HepG2 (cell line): Measurements from ENCODE around the gene PRKG1. TPM values are rescaled to one million over a fixed set of nuclear protein-coding genes. Genes with fewer than 3 reads are reported as not detected.

ENCODE experiments used
- ATAC-seq: fragments of 200-7000 bp; cut with Tn5 transposase; 3 replicates; pipeline ENCODE4 v1.9.1; 2020; ENCODE audit warnings: mild to moderate bottlenecking, moderate library complexity
- BruUV-seq: library from RNA; stranded (reverse); fragments of 400-500 nt; replicated peaks from 2 replicates; lab custom pipeline; 2021; lab: Mats Ljungman, UMichigan
- CTCF ChIA-PET: fragments of 300-600 bp; formaldehyde crosslinking; extraction: SDS; loops from one replicate; lab custom pipeline; 2021; ENCODE audit warnings: low total read pairs, inconsistent platforms, low intra/inter-chr PET ratio; lab: Yijun Ruan, JAX
- POLR2A ChIA-PET: fragments of 350-600 bp; sonication (Branson Sonifier 250); formaldehyde crosslinking; loops from one replicate; lab custom pipeline; 2020; ENCODE audit warnings: antibody characterized with exemption, inconsistent platforms; lab: Yijun Ruan, JAX
- DNase-seq: peaks from one replicate; pipeline ENCODE4 v3.0.0-alpha.2; 2015; ENCODE audit warnings: low spot score
- FAIRE-seq: peaks from 3 replicates; lab custom pipeline; 2011; peaks lifted over from hg19 to GRCh38; lab: Jason Lieb, UNC
- H2AFZ ChIP-seq: one replicate; pipeline ENCODE4 v1.6.1; 2011; ENCODE audit warnings: low read length, inconsistent platforms
- H3K27ac ChIP-seq: fragments of 300-600 bp; 3 replicates; pipeline ENCODE4 v1.8.0; 2011; ENCODE audit warnings: mixed run types, mild to moderate bottlenecking, mixed read lengths, low read length, inconsistent platforms; ENCODE audit not compliant: insufficient read depth; ENCODE audit errors: extremely low read length
- H3K27me3 ChIP-seq, 2 experiments: fragments of 200-600 bp in 1 of 2; 2 replicates in 1 of 2; 3 replicates in 1 of 2; pipeline versions ENCODE4 v1.6.0 to v1.8.0; 2011; ENCODE audit warnings: low read length in 2 of 2, mild to moderate bottlenecking in 2 of 2, moderate library complexity in 2 of 2, inconsistent platforms in 1 of 2; ENCODE audit not compliant: insufficient read depth in 2 of 2, control insufficient read depth in 1 of 2
- H3K36me3 ChIP-seq, 2 experiments: fragments of 200-600 bp in 1 of 2; replicated peaks in 1 of 2; 2 replicates in 1 of 2; 3 replicates in 1 of 2; pipeline versions ENCODE4 v1.5.1 to v1.8.0; 2011; ENCODE audit warnings: low read length in 2 of 2, inconsistent platforms in 1 of 2; ENCODE audit not compliant: insufficient read depth in 2 of 2, control insufficient read depth in 1 of 2
- H3K4me1 ChIP-seq: 2 replicates; pipeline ENCODE4 v1.5.1; 2012; ENCODE audit warnings: low read length, inconsistent platforms; ENCODE audit not compliant: insufficient read depth
- H3K4me2 ChIP-seq: 2 replicates; pipeline ENCODE4 v1.6.0; 2011; ENCODE audit warnings: low read depth, low read length, inconsistent platforms
- H3K4me3 ChIP-seq, 3 experiments: fragments of 200-600 bp in 1 of 3; sonication (generic), shearing (Covaris generic) in 1 of 3; replicated peaks in 1 of 3; 2 replicates each; pipeline ENCODE4 v1.5.1; 2011 to 2016; ENCODE audit warnings: low read length in 3 of 3, inconsistent platforms in 2 of 3, low read depth in 2 of 3, mild to moderate bottlenecking in 2 of 3, control low read depth in 1 of 3, mixed read lengths in 1 of 3; ENCODE audit not compliant: insufficient read depth in 1 of 3
- H3K79me2 ChIP-seq: one replicate; pipeline ENCODE4 v1.6.1; 2011; ENCODE audit warnings: low read length, inconsistent platforms; ENCODE audit not compliant: insufficient read depth
- H3K9ac ChIP-seq: 2 replicates; pipeline ENCODE4 v1.6.0; 2011; ENCODE audit warnings: mild to moderate bottlenecking, low read depth, low read length, inconsistent platforms; ENCODE audit not compliant: insufficient read depth
- H3K9me3 ChIP-seq: 2 replicates; pipeline ENCODE4 v1.5.1; 2012; ENCODE audit warnings: mild to moderate bottlenecking, low read length
- H4K20me1 ChIP-seq: 2 replicates; pipeline ENCODE4 v1.6.0; 2011; ENCODE audit warnings: inconsistent platforms, mild to moderate bottlenecking, low read length, moderate library complexity; ENCODE audit not compliant: insufficient read depth
- ATF7 ChIP-seq, 2 experiments: fragments of 450-650 bp in 1 of 2; sonication (generic) in 1 of 2; formaldehyde crosslinking in 1 of 2; IDR thresholded peaks; 2 replicates each; pipeline versions ENCODE4 v1.4.0 to v1.6.1; 2016 to 2020; ENCODE audit warnings: antibody characterized with exemption in 1 of 2, mild to moderate bottlenecking in 1 of 2, missing genetic modification reagents in 1 of 2
- GPN1 ChIP-seq: sonication (generic); formaldehyde crosslinking; IDR thresholded peaks from 2 replicates; pipeline ENCODE4 v1.5.1; 2020; ENCODE audit warnings: missing genetic modification reagents, borderline replicate concordance
- HNF4G ChIP-seq, 2 experiments: sonication (generic) in 1 of 2; formaldehyde crosslinking in 1 of 2; IDR thresholded peaks; 2 replicates each; pipeline versions ENCODE4 v1.4.0 to v1.6.1; 2011 to 2020; ENCODE audit warnings: borderline replicate concordance in 2 of 2, low read depth in 2 of 2, mild to moderate bottlenecking in 2 of 2, low read length in 1 of 2, missing genetic modification reagents in 1 of 2, moderate library complexity in 1 of 2
- NR3C1 ChIP-seq: sonication (generic); formaldehyde crosslinking; IDR thresholded peaks from 2 replicates; pipeline ENCODE4 v1.4.0; 2020; ENCODE audit warnings: missing genetic modification reagents
- RARA ChIP-seq: IDR thresholded peaks from 2 replicates; pipeline ENCODE4 v1.6.1; 2016; ENCODE audit warnings: missing genetic modification reagents, missing compliant biosample characterization
- SAP130 ChIP-seq: IDR thresholded peaks from 2 replicates; pipeline ENCODE4 v1.6.1; 2016; ENCODE audit warnings: low read depth
- ZNF326 ChIP-seq: sonication (generic); formaldehyde crosslinking; IDR thresholded peaks from 2 replicates; pipeline ENCODE4 v1.4.0; 2020; ENCODE audit warnings: missing genetic modification reagents, borderline replicate concordance
- ZNF33A ChIP-seq: sonication (generic); formaldehyde crosslinking; IDR thresholded peaks from 2 replicates; pipeline ENCODE4 v1.5.1; 2020; ENCODE audit warnings: missing genetic modification reagents, mild to moderate bottlenecking, moderate library complexity, borderline replicate concordance
- WGBS: methylation state at CpG from one replicate; pipeline ENCODE4 v1.1.6; 2017; ENCODE audit warnings: low lambda C conversion rate; 5-methylcytosine and 5-hydroxymethylcytosine counted together
- in situ Hi-C: cut with HindIII; loops from 2 replicates; pipeline ENCODE4 v1.10.0; 2017; ENCODE audit warnings: low pct_unique_long_range_greater_than_20kb; ENCODE audit not compliant: extremely low pct_ligation_motif_present
- intact Hi-C: fragments of 100-400 bp; cut with micrococcal nuclease; formaldehyde crosslinking; loops from one replicate; pipeline ENCODE4 v1.10.0; 2022; ENCODE audit not compliant: unreplicated experiment
- polyA plus RNA-seq, 8 experiments: library from polyadenylated mRNA; depleted of rRNA in 3 of 8; stranded (reverse) in 7 of 8; unstranded in 1 of 8; fragments of >200 nt; fragmentation: Illumina TruSeq in 4 of 8; extraction: Trizol in 4 of 8; gene quantifications; 2 replicates each; pipeline versions ENCODE4 v1.2.1 to v1.2.3, GENCODE V29; 2011 to 2016; ENCODE audit warnings: low read depth in 4 of 8, missing spikeins in 1 of 8, mixed read lengths in 1 of 8; ENCODE audit not compliant: insufficient read depth in 1 of 8
- total RNA-seq, 5 experiments: library from RNA; depleted of rRNA; stranded (reverse); fragments of >200 nt; fragmentation: Illumina TruSeq; extraction: Trizol; gene quantifications; 2 replicates each; pipeline ENCODE4 v1.2.3, GENCODE V29; 2016; ENCODE audit warnings: low read depth in 1 of 5
- TF ChIP-seq, protein P1 (sequence below): fragments of 450-650 bp; IDR thresholded peaks from 2 replicates; pipeline ENCODE4 v1.6.1; 2017; ENCODE audit warnings: mild to moderate bottlenecking
- TF ChIP-seq, protein P2 (sequence below): IDR thresholded peaks from 2 replicates; pipeline ENCODE4 v1.6.1; 2016; ENCODE audit warnings: missing biosample characterization, missing genetic modification reagents, low read depth
- TF ChIP-seq, protein P3 (sequence below): IDR thresholded peaks from 2 replicates; pipeline ENCODE4 v1.6.1; 2016; ENCODE audit warnings: missing genetic modification reagents, missing compliant biosample characterization
- TF ChIP-seq, protein P4 (sequence below): sonication (generic); formaldehyde crosslinking; IDR thresholded peaks from 2 replicates; pipeline ENCODE4 v1.4.0; 2020; ENCODE audit warnings: mild to moderate bottlenecking, missing genetic modification reagents

The PRKG1 gene
- total and polyA plus RNA-seq, 2 of the 13 experiments (the other 11 are each of a cell fraction or from before 2014, with no cell fraction given): 0.01 TPM; not detected in 1

DNA sequence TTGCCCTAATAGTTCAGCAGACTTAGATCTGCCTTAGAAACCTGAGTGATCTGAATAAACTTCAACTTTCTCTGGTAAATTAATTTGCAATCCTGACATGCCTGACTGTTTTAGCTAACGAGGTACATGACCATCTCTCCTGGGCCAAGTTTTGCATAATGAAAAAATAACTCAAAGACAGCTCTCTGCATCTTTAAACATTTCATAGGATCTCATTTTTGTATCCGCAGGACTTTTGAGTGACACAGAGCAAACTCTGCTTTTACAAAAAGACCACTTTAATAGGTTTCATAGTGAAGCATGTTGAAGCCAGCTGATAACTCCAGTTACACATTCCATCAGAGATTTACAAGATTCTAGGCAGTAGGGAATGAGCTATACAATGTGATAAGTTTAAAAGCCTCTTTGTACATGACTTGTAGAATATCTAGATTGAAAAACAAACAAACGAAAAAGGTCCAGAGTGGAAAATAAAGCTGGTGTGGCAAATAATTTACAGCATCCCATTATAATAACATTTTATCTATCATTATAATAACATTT lies 2.1 kb downstream of the PRKG1 start:
- 32% methylated on average over 3 of the region's 3 CpGs for WGBS
- ChIA-PET POLR2A (no interaction called here), CTCF (no interaction called here)
- H2AFZ ChIP-seq: no peak overlapping the region
- no peak for DNase-seq
- no peak overlapping the region for H3K4me2 ChIP-seq
- H3K27me3 ChIP-seq: peaks cover 3 to 30% of the 10 kb centered on the region in 2 experiments; a peak in 3 of 5 replicates
- intact Hi-C loops: loop anchor here (5.0 kb wide), 1 partner anchor 64 kb away; no protein-coding TSS in a partner anchor
- no peaks in the 10 kb centered on the region for H3K36me3 ChIP-seq
- no peaks in the 10 kb centered on the region for H3K79me2 ChIP-seq
- no peaks in the 10 kb centered on the region for H4K20me1 ChIP-seq
- H3K27ac ChIP-seq: no peak overlapping the region
- no peaks in the 10 kb centered on the region for H3K9me3 ChIP-seq
- no peak overlapping the region for H3K4me3 ChIP-seq
- ATAC-seq: no peak
- no TSS peak for BruUV-seq
- no peak overlapping the region for H3K9ac ChIP-seq
- H3K4me1 ChIP-seq: peaks cover 9% of the 10 kb centered on the region; the same call in 1 of the 2 replicates
- TF ChIP-seq NR3C1 (CRISPR knock-in tag): no peak
- no peak for TF ChIP-seq RARA (CRISPR knock-in tag)
- TF ChIP-seq, protein P1, sequence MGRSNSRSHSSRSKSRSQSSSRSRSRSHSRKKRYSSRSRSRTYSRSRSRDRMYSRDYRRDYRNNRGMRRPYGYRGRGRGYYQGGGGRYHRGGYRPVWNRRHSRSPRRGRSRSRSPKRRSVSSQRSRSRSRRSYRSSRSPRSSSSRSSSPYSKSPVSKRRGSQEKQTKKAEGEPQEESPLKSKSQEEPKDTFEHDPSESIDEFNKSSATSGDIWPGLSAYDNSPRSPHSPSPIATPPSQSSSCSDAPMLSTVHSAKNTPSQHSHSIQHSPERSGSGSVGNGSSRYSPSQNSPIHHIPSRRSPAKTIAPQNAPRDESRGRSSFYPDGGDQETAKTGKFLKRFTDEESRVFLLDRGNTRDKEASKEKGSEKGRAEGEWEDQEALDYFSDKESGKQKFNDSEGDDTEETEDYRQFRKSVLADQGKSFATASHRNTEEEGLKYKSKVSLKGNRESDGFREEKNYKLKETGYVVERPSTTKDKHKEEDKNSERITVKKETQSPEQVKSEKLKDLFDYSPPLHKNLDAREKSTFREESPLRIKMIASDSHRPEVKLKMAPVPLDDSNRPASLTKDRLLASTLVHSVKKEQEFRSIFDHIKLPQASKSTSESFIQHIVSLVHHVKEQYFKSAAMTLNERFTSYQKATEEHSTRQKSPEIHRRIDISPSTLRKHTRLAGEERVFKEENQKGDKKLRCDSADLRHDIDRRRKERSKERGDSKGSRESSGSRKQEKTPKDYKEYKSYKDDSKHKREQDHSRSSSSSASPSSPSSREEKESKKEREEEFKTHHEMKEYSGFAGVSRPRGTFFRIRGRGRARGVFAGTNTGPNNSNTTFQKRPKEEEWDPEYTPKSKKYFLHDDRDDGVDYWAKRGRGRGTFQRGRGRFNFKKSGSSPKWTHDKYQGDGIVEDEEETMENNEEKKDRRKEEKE: no peak
- no peak for TF ChIP-seq HNF4G (IDR thresholded peaks at IDR 0.05; ENCODE audit: borderline replicate concordance, low read depth, low read length)
- TF ChIP-seq HNF4G (CRISPR knock-in tag; IDR thresholded peaks at IDR 0.05; ENCODE audit: borderline replicate concordance, low read depth): no peak
- TF ChIP-seq, protein P2, sequence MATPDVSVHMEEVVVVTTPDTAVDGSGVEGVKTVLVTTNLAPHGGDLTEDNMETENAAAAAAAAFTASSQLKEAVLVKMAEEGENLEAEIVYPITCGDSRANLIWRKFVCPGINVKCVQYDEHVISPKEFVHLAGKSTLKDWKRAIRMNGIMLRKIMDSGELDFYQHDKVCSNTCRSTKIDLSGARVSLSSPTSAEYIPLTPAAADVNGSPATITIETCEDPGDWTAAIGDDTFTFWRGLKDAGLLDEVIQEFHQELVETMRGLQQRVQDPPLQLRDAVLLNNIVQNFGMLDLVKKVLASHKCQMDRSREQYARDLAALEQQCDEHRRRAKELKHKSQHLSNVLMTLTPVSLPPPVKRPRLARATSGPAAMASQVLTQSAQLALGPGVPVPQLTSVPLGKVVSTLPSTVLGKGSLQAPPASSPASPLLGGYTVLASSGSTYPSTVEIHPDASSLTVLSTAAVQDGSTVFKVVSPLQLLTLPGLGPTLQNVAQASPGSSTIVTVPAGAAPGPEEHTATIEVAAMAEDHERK (CRISPR knock-in tag): no peak
- TF ChIP-seq, protein P3, sequence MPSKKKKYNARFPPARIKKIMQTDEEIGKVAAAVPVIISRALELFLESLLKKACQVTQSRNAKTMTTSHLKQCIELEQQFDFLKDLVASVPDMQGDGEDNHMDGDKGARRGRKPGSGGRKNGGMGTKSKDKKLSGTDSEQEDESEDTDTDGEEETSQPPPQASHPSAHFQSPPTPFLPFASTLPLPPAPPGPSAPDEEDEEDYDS (CRISPR knock-in tag): no peak
- no peak for TF ChIP-seq ZNF33A (CRISPR knock-in tag)
- TF ChIP-seq ZNF326: no peak
- TF ChIP-seq, protein P4, sequence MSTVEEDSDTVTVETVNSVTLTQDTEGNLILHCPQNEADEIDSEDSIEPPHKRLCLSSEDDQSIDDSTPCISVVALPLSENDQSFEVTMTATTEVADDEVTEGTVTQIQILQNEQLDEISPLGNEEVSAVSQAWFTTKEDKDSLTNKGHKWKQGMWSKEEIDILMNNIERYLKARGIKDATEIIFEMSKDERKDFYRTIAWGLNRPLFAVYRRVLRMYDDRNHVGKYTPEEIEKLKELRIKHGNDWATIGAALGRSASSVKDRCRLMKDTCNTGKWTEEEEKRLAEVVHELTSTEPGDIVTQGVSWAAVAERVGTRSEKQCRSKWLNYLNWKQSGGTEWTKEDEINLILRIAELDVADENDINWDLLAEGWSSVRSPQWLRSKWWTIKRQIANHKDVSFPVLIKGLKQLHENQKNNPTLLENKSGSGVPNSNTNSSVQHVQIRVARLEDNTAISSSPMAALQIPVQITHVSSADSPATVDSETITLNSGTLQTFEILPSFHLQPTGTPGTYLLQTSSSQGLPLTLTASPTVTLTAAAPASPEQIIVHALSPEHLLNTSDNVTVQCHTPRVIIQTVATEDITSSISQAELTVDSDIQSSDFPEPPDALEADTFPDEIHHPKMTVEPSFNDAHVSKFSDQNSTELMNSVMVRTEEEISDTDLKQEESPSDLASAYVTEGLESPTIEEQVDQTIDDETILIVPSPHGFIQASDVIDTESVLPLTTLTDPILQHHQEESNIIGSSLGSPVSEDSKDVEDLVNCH: no peak
- TF ChIP-seq GPN1 (CRISPR knock-in tag): no peak
- no peak for TF ChIP-seq SAP130 (CRISPR knock-in tag)
- no peak for TF ChIP-seq ATF7 (IDR thresholded peaks at IDR 0.05)
- no peak for TF ChIP-seq ATF7 (CRISPR knock-in tag; IDR thresholded peaks at IDR 0.05)
- TF ChIP-seq, all 625 proteins: peak for 0
- FAIRE-seq: no peak
- in situ Hi-C loops: no loop called here
